ENCODE data around the gene TPX2. TPM values are rescaled to one million over a fixed set of nuclear protein-coding genes. Genes with fewer than 3 reads are reported as not detected.

Gene TPX2
- total RNA-seq, 1 donor, result 18.5 TPM

- peaks cover 75% of the 10 kb centered on the region for H3K4me1 ChIP-seq (ENCODE audit: insufficient read depth, low read length)
- no peak for TF ChIP-seq CTCF (IDR thresholded peaks at IDR 0.05; ENCODE audit: extremely low read depth, low read depth, low read length)
- no peak overlapping the region for H2AFZ ChIP-seq (ENCODE audit: low read length)
- H3K27ac ChIP-seq (ENCODE audit: low read depth, low read length), result peak overlapping the region; percentile 40
- no peaks in the 10 kb centered on the region for H3K27me3 ChIP-seq (ENCODE audit: insufficient read depth, low read length)
- peaks cover 40% of the 10 kb centered on the region for H3K36me3 ChIP-seq (ENCODE audit: insufficient read depth, low read length)
- peaks cover 91% of the 10 kb centered on the region for H3K79me2 ChIP-seq (ENCODE audit: insufficient read depth, low read length)
- peak overlapping the region; percentile 57 for H3K4me2 ChIP-seq (ENCODE audit: insufficient read depth, low read length)
- H4K20me1 ChIP-seq (ENCODE audit: insufficient read depth, low read length), result peaks cover 6% of the 10 kb centered on the region
- no peak for DNase-seq (ENCODE audit: insufficient read length, low spot score, missing footprints)
- H3K4me3 ChIP-seq (ENCODE audit: insufficient read depth, low read length), result peak overlapping the region; percentile 33
- no peaks in the 10 kb centered on the region for H3K9me3 ChIP-seq (ENCODE audit: low read depth, low read length)
Measured at GRCh38 chr20:31716818-31717477, 22.1 kb upstream of the TPX2 start.

GRCh38 chr20:31717478-31718201 lies 21.4 kb upstream of the TPX2 start:
- peak overlapping the region; percentile 40 for H3K27ac ChIP-seq (ENCODE audit: low read depth, low read length)
- no peak for DNase-seq (ENCODE audit: insufficient read length, low spot score, missing footprints)
- peaks cover 68% of the 10 kb centered on the region for H3K4me1 ChIP-seq (ENCODE audit: insufficient read depth, low read length)

GRCh38 chr20:31718952-31719643 lies 20.0 kb upstream of the TPX2 start:
- H3K27me3 ChIP-seq (ENCODE audit: insufficient read depth, low read length), result no peaks in the 10 kb centered on the region
- H3K4me2 ChIP-seq (ENCODE audit: insufficient read depth, low read length), result peak overlapping the region; percentile 93
- H3K27ac ChIP-seq (ENCODE audit: low read depth, low read length), result peak overlapping the region; percentile 97
- no peak for DNase-seq (ENCODE audit: insufficient read length, low spot score, missing footprints)
- TF ChIP-seq CTCF (IDR thresholded peaks at IDR 0.05; ENCODE audit: extremely low read depth, low read depth, low read length), result no peak
- peak overlapping the region; percentile 84 for H3K4me3 ChIP-seq (ENCODE audit: insufficient read depth, low read length)
- H2AFZ ChIP-seq (ENCODE audit: low read length), result no peak overlapping the region
- peaks cover 6% of the 10 kb centered on the region for H4K20me1 ChIP-seq (ENCODE audit: insufficient read depth, low read length)
- peaks cover 61% of the 10 kb centered on the region for H3K4me1 ChIP-seq (ENCODE audit: insufficient read depth, low read length)
- peaks cover 93% of the 10 kb centered on the region for H3K79me2 ChIP-seq (ENCODE audit: insufficient read depth, low read length)
- peaks cover 33% of the 10 kb centered on the region for H3K36me3 ChIP-seq (ENCODE audit: insufficient read depth, low read length)
- no peaks in the 10 kb centered on the region for H3K9me3 ChIP-seq (ENCODE audit: low read depth, low read length)

More at GRCh38 chr20:31717478-31718201, 21.4 kb upstream of the TPX2 start:
- H3K4me3 ChIP-seq (ENCODE audit: insufficient read depth, low read length), result peak overlapping the region; percentile 39
- peaks cover 6% of the 10 kb centered on the region for H4K20me1 ChIP-seq (ENCODE audit: insufficient read depth, low read length)
- H3K9me3 ChIP-seq (ENCODE audit: low read depth, low read length), result no peaks in the 10 kb centered on the region
- peaks cover 37% of the 10 kb centered on the region for H3K36me3 ChIP-seq (ENCODE audit: insufficient read depth, low read length)
- H3K4me2 ChIP-seq (ENCODE audit: insufficient read depth, low read length), result peak overlapping the region; percentile 57
- H3K79me2 ChIP-seq (ENCODE audit: insufficient read depth, low read length), result peaks cover 91% of the 10 kb centered on the region
- H2AFZ ChIP-seq (ENCODE audit: low read length), result no peak overlapping the region
- H3K27me3 ChIP-seq (ENCODE audit: insufficient read depth, low read length), result no peaks in the 10 kb centered on the region
- TF ChIP-seq CTCF (IDR thresholded peaks at IDR 0.05; ENCODE audit: extremely low read depth, low read depth, low read length), result no peak
